SK-N-MC (cell line): ENCODE measurements around the gene AUTS2.

Source experiments
- EZH2 ChIP-seq: fragments of 200-600 bp; sonication (generic); IDR thresholded peaks from one replicate; pipeline ENCODE4 v1.6.1; 2017; ENCODE audit warnings: antibody characterized with exemption
- FOXP2 ChIP-seq: optimal IDR thresholded peaks from 2 replicates; pipeline ENCODE3; 2011; ENCODE audit warnings: mild to moderate bottlenecking, moderate library complexity; ENCODE audit not compliant: insufficient read depth; ENCODE audit errors: extremely low read length, control extremely low read depth
- POLR2AphosphoS5 ChIP-seq: IDR thresholded peaks from 2 replicates; pipeline ENCODE4 v1.6.1; 2012; ENCODE audit warnings: mild to moderate bottlenecking, low read depth, low read length, borderline replicate concordance

DNA sequence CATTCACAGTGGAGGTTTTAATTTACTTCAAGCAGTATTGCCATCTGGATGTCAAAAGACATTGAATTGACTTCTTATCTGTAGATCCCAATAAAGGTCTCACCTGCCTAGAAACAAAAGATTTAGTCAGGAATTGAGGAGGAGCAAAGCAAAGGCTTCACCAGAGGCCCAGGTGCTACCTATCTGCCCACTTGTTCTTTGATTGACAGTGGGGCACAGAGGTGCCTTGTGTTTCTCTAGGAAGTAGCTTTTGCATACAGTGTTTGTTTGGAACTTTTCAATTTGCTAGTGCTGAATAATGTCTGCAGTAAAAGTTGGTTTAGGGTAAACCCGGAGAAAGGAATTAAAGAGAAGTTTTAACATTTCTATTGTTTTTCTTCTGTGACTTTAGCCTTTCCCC is 40.4 kb downstream of the AUTS2 start:
- no peak for TF ChIP-seq EZH2
- no peak for TF ChIP-seq POLR2AphosphoS5
- no peak for TF ChIP-seq FOXP2
